Skeletal muscle cell (primary cell): ENCODE results near the gene RELL1.

Experiments used
- DNase-seq: peaks from one replicate; pipeline ENCODE4 v3.0.0-alpha.2; 2010; ENCODE audit warnings: low read depth
- H3K4me3 ChIP-seq: 2 replicates; pipeline ENCODE4 v1.5.1; 2011; ENCODE audit warnings: low read depth, mild to moderate bottlenecking, control low read depth, low read length, moderate library complexity

Gene RELL1, protein sequence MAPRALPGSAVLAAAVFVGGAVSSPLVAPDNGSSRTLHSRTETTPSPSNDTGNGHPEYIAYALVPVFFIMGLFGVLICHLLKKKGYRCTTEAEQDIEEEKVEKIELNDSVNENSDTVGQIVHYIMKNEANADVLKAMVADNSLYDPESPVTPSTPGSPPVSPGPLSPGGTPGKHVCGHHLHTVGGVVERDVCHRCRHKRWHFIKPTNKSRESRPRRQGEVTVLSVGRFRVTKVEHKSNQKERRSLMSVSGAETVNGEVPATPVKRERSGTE

DNA sequence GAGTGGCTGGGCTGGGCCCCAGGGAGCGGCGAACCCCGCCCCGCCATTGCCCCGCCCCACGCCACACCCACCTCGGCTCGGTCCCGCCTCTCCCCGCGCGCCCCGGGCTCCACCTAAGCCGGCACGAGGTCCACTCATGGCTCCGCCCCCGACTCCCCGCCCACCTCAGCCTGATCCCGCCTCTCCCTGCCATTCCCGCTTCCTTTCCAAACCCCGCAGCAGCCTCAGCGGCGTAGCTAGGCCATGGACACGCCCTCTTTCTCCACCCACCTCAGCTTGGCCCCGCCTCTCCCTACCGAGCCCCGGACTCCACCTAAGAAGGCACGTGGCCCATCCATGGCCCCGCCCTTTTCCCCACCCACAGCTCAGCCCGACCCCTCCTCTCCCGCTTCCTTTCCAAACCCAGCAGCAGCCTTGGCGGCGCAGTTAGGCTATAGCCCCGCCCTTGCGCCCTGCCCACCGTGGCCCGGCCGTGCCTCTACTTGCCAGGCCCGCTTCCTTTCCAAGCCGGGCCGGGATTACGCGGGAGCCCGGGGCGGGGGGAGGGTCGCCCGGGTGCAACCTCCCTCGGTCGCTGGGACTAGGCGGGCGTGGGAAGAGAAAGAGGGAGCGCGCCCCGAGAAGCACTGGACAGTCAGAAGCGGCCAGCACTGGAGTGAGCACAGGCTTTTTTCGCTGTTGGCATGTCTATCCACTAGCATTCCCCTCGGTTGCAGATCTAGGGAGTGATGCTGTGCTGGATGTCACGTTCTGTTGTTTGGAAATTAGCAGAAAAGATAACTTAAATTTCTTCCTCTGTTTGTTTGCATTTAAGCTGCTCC, at the start of gene RELL1:
TSS of gene RELL1 (minus strand) at position 4 of the 821 bp plus-strand sequence. CDS start 89 bp downstream, outside the sequence.
- DNase-seq = peak; percentile 99
- H3K4me3 ChIP-seq = peak within 1 kb of the TSS; percentile 89

DNA sequence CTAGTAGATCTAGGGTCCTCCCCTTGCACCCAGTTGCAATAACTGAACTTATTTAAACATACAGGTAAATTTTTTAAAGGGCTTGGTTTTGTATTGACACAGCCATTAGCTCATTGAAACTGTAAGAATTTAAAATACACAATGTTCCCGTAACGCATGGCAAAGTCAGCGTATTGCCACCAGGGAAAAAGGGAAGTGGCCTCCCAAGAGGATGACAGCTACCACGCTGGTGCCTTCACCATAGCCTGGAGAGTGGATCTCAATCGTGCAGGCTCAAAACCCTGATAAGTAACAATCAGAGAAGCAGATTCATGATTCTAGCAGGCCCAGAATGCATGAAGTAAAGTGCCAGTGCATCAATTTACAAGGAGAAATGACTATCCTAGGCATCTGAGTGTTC, 49.4 kb upstream of the RELL1 start:
- no peak for DNase-seq
- H3K4me3 ChIP-seq = no peak overlapping the region

DNA sequence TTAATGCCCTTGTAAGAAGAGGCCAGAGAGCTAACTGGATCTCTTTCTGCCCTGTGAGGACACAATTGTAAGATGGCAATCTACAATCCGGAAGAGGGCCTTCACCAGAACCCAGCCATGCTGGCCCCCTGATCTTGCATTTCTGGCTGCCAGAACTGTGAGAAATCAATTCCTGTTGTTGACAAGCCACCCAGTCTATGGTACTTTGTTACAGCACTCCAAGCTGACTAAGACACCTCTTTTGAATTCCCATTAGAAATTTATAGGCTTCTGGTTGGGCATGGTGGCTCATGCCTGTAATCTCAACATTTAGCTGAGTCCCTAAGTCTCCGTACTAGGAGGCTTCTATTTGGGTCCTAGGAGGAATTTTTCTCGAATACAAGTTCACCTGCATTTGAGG, 48.8 kb upstream of the RELL1 start:
- H3K4me3 ChIP-seq = no peak overlapping the region
- no peak for DNase-seq

DNA sequence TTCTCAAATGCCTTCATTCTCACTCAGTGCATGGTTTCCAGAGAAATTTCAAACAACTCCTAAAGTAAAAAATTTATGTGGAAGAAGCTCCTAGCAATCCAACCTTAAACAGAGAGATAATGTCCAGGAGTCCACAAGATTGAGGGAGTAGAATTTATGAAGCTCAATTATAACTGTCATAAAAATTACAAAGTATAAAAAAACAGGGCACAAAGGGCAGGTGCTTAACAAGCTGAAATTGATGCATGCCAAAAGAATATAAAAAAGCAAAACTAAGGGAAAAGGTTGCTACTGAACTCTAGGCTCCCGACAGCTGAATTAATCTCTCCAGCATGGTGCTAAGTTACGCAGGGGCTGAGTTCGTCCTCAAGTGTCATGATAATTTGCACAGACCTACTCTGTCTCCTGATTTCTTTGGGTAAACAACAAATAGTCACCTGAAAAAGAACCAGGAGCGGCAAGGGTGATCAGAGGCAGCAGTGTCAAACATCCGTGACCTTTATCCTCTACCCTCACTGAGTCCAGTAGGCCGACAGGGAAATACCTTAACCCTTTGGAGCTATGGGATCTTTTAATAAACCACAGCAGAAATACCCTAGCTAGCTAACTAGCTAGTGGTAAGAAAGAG, 47.2 kb upstream of the RELL1 start:
- no peak overlapping the region for H3K4me3 ChIP-seq
- no peak for DNase-seq

DNA sequence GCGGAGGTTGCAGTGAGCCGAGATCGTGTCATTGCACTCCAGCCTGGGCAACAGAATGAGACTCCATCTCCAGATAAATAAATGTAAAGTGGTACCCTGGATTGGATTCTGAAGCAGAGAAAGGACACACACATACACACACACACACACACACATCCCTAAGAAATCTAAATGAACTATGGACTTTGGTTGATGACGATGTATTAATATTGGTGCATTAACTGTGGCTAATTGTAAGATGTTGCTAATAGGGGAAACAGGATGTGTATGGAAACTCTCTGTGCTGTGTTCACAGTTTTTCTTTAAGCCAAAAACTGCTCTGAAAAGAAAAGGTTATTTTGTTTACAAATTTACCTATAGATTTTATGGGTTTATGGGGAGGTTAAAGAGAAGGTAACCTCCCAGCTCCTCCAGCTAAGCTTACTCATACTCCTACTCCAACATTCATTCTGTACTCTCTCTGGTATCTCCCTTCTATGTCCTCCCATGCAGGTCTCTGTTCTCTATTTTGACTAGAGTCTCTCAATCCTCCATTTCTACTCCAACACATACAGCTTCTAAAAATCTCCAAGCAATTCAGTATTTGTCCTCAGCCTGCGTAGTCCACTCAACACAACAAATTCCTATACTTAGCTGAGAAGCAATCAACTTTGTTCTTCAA, 46.5 kb upstream of the RELL1 start:
- H3K4me3 ChIP-seq = no peak overlapping the region
- no peak for DNase-seq

DNA sequence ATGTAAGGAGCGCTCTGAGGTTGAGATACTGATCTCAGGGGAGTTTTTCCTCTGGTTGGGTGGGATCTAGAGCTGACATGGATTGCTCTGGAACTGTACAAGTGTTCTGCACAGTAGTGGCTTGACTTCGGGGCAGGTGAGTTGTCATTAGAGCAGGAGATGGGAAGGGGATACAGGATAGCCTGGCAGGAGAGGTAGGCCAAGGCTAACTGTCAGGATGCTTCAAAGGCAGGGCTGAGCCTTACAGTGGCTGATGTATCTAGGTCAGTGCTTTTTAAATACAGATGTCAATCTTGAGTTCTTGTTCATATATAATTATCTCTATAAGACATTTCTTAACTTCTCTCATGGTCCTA, 43.5 kb upstream of the RELL1 start:
- H3K4me3 ChIP-seq = no peak overlapping the region
- no peak for DNase-seq

DNA sequence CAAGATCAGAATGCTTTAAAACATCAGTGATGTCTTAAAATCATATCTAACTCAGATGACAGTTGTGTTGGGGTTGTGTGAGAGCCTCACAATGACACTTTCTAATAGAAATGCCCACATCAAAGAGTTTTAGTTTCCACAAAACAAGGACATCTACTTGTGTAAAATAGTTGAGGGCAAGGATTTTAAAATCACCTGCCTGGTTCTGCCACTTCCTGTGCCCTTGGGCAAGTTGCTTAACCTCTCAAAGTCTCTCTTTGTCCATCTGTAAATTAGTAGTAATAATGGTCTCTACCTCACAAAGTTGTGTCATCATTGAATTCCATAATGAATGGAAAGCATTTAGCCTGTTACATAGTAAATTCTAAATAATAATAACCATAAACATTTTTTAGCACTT, 41.9 kb upstream of the RELL1 start:
- H3K4me3 ChIP-seq = no peak overlapping the region
- no peak for DNase-seq

DNA sequence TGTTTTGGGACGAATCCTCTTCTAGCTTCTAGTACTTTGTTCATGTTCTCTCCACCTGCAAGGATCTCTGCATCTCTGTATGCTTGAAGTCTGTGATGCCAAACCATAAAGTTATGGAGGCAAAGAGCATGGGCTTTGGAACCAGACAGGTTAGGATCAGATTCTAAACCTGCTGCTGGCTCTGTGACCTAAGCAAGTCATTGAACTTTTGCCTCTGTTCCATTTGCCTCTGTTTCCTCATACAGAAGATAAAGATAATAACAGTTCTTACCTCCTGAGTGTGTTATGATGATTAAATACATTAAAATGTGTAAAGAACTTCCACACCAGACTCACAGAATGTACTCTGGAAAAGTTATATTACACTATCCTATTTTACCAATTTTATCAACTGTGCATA, 41.5 kb upstream of the RELL1 start:
- H3K4me3 ChIP-seq = no peak overlapping the region
- DNase-seq = no peak

DNA sequence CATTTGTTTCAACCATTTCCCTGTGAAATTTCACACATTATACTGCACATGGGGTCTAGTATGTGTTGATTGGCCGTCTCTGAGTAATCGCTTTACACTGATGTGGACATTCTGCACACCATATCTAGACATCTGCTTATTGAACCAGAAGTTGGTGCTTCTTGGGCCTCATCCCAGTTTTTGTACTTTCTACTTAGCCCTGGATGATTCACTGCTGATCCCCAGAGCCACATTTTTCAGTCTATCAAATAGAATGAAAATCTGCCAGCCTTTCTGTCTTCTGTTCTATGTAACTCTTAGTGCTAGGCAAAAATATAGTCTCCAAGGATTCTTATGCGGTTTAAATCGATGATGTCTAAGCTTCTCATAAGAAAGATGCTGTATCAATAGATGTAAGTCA, 40.5 kb upstream of the RELL1 start:
- peak; percentile 85 for DNase-seq
- H3K4me3 ChIP-seq = no peak overlapping the region

DNA sequence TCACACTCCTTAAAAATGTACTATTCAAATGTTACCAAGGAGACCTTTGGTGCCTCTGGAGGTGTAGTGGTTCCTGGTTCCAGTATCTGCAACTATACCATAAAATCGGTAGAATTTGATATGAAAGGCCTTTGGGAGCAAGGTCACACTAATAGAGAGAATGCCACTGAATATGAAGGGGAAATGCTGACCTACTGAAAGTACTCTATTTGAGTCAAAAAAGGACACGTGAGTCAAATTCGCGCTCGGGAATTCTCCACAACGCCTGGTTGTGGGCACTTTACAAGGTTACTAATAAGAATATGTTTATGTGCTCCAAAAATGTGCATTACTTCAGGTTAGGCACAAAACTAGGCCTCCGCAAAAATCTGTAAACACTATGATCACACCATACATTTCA, 39.5 kb upstream of the RELL1 start:
- no peak for DNase-seq
- no peak overlapping the region for H3K4me3 ChIP-seq

DNA sequence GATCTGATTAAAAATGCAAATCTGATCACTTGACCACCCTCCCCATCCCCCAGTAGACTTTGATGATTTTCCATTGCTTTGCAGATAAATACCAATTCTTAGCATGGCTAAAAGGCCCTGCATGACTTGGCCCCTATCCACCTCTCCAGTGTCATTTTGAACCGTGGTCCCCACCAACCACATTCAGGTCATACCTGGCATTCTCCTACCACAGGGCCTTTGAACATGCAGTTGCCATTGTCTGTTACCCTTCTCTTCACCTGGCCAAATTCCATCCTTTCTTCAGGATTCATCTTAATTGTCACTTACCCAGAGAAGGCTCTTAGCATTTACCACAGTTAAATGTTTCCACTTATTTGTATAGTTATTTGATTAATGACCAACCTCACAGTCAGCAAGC, 36.9 kb upstream of the RELL1 start:
- no peak for DNase-seq

DNA sequence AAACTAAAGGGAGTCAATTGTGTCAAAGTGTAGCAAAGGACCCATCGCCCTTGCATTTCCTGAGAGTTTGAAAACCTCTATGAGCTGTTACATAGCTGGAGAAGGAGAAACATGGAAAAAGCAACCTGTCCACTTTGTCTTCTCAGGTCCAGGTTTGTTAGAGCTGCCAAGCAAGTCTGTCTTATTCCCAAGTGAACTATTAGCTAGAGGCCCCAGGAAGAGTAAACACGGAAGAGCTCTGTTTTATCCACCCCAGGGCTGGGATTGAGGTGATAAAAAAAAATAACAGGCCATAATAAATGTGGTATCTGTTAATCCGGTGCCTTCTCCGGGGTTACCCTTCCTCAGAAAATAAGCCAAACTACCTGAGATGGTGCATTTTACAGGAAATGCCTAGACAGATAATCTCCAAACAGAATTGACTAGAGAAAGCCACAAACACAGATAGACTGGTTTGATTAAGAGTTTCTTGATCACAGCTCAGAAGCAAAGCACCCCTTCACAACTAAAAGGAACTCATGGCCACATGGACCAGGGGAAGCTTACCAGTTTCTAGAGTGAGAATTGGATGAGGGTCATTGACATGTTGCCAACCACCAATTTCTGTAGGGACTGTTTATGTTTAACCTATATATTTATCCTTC, 35.9 kb upstream of the RELL1 start:
- DNase-seq = no peak
- H3K4me3 ChIP-seq = no peak overlapping the region

More for the DNA sequence above, 36.9 kb upstream of the RELL1 start:
- no peak overlapping the region for H3K4me3 ChIP-seq

DNA sequence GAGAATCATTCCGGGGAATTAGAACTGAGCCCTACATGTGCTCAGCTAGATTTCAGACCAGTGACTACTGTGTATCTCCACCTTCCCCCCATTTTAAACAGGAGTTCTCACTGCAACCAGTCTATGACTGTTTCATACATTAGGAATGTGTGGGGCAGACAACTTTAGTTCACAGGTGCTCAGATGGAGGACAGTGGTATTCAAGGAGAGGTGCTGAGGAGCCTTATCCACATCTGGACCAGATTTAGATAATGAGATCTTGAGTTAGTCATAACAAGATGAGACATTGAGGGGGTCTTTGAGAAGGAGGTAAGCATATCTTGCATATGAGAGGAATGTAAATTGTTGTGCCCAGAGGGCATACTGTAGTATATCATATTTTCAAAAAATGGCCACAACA, 32.8 kb upstream of the RELL1 start:
- no peak for DNase-seq

DNA sequence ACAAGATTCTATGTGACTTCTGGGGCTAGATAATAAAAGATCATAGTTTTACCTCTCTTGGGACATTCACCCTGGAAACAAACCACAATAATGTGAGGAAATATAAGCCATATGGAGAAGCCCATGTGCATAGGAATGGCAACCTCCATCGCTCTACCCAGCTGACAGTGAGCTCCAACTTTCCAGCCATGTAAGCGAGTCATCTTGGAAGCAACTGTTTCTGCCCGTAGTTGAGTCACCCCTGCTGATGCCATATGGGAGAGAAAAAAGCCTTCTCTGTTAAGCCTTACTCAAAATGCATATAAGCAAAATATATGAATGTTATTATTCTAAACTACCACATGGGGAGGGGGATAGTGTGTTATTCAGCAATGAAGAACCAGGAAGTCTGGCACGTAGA, 31.4 kb upstream of the RELL1 start:
- DNase-seq = peak; percentile 82
- no peak overlapping the region for H3K4me3 ChIP-seq

More for the DNA sequence above, 32.8 kb upstream of the RELL1 start:
- no peak overlapping the region for H3K4me3 ChIP-seq

DNA sequence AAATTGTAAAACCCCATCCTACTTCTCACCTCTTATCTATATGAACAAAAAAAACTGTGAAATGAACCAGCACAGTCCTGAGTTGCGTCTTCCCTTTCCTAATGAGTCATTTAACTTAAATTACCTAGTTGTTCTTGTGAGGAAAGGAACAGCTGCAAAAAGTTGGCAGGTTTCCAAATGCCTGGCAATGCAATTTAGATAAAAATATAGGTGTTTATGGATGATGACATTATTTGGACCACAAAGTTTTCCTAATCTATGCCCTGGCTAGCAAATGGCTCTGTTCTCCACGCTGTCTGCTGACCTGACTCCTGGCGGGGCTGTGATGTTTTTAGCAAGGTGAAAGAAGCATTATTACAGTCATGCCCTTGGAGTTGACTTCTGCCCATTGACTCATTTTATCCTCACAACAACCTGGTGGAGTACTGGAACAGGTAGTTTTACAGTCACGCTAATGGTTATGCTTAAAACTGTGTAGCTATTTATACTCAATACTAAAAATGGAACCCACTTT, 29.8 kb upstream of the RELL1 start:
- peak; percentile 76 for DNase-seq
- H3K4me3 ChIP-seq = no peak overlapping the region

DNA sequence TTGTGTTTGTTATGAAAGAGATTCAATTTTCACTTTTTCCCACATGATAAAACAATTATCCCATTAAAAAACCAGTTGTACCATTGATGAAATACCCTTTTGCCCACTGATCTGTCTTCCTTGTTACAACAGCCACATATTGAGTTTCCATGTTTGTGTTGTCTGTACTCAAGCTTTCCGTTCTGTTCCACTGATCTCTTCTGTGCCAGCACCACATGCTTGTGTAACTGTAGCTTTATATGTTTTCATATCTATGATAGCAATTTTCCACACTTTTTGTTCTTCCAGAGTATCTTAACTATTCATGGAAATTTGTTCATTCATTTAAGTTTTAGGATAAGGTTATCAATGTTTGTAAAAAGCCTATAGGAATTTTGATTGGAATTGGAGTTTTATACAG, 24.3 kb upstream of the RELL1 start:
- no peak overlapping the region for H3K4me3 ChIP-seq
- DNase-seq = no peak

DNA sequence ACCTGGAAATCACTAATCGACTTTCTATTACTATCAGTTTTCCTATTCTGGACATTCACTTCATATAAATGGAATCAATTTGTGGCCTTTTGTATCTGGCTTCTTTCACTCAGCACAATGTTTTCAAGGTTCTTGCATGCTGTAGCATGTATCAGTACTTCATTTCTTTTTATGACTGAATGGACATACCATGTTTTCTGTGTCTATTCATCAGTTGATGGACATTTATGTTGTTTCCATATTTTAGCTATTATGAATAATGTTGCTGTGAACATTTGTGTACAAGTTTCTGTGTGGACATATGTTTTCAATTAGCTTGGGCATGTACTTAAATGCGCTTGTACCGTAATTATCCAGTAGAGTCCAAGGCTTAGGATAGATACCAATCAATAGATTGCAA, 19.9 kb upstream of the RELL1 start:
- H3K4me3 ChIP-seq = no peak overlapping the region
- DNase-seq = no peak

DNA sequence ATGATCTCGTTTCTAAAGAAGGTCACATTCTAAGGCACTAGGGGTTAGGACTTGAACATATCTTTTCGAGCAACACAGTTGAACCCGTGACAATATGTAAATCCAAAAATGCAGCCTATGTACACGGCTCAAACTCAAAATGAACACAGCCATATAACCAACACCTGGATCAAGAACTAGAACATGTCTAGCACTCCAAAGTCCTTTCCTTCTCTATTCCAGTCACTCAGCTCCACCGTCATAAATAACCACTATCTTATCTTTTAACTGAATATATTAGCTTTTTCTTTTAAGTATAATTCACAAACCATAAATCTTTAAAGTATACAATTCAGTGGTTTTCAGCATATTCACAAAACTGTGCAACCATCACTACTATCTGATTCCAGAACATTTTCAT, 19.4 kb upstream of the RELL1 start:
- H3K4me3 ChIP-seq = no peak overlapping the region
- DNase-seq = no peak

DNA sequence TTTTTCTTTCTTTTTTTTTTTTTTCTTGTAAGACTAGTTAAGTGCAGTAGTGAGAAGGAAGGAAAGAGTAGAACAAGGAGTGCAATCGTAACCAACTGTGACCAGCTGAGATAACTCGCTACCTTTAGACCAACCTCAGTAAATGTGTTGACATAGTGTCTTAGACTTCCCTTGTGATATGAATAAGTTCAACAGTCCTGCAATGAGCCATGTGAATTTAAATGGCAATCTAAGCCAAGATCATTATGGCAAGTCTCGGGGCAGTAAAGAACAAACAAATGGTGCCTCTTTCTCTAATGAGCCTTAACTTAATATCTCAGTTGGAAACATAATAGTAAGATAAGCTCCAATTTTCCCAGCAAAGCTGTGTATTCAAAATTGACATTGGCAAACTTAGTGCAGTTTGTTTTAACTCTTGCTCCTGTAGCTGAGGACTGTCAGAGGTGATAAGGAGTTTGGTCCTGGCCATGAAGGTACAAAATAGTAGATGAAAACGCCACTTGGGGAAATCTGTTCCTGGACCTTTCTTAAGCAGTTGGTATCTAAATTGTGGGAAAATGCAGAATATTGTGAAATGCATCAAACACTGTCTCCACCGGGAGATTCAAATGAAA, 13.8 kb upstream of the RELL1 start:
- no peak for DNase-seq

More for the DNA sequence above, 13.8 kb upstream of the RELL1 start:
- no peak overlapping the region for H3K4me3 ChIP-seq
